Measurements from ENCODE around the gene CLOCK.
"Not testable (repeated sequence)": the region's sequence is repeated elsewhere in the genome, so short reads cannot be mapped to it uniquely, and the experiment has no call there.

CLOCK gene

GRCh38 chr4:55571806-55572205 lies 25.1 kb upstream of the CLOCK start:
- no peak overlapping the region for H3K4me3 ChIP-seq (ENCODE audit: low read depth, low read length)
- no peak for TF ChIP-seq CTCF (IDR thresholded peaks at IDR 0.05; ENCODE audit: low read depth, low read length)

- no peak for TF ChIP-seq CTCF (IDR thresholded peaks at IDR 0.05; ENCODE audit: low read depth, low read length)
- no peak overlapping the region for H3K4me3 ChIP-seq (ENCODE audit: low read depth, low read length)
Measured at GRCh38 chr4:55568905-55569504, 22.3 kb upstream of the CLOCK start.

GRCh38 chr4:55561889-55562288 lies 15.2 kb upstream of the CLOCK start:
- H3K4me3 ChIP-seq (ENCODE audit: low read depth, low read length) = no peak overlapping the region
- no peak for TF ChIP-seq CTCF (IDR thresholded peaks at IDR 0.05; ENCODE audit: low read depth, low read length)

- no peak overlapping the region for H3K4me3 ChIP-seq (ENCODE audit: low read depth, low read length)
- no peak for TF ChIP-seq CTCF (IDR thresholded peaks at IDR 0.05; ENCODE audit: low read depth, low read length)
Measured at GRCh38 chr4:55560096-55560495, 13.4 kb upstream of the CLOCK start.

GRCh38 chr4:55554453-55555030 lies 7.8 kb upstream of the CLOCK start:
- peak; percentile 23; the same call in 1 of the 2 replicates for TF ChIP-seq CTCF (IDR thresholded peaks at IDR 0.05; ENCODE audit: low read depth, low read length)

GRCh38 chr4:55553441-55554201 lies 6.9 kb upstream of the CLOCK start:
- no peak overlapping the region for H3K4me3 ChIP-seq (ENCODE audit: low read depth, low read length)
- no peak for TF ChIP-seq CTCF (IDR thresholded peaks at IDR 0.05; ENCODE audit: low read depth, low read length)

More at GRCh38 chr4:55554453-55555030, 7.8 kb upstream of the CLOCK start:
- no peak overlapping the region for H3K4me3 ChIP-seq (ENCODE audit: low read depth, low read length)

GRCh38 chr4:55551964-55552363 lies 5.3 kb upstream of the CLOCK start:
- not testable (repeated sequence) for H3K4me3 ChIP-seq (ENCODE audit: low read depth, low read length)
